Smooth muscle cell (in vitro differentiated cells): Measurements from ENCODE around the gene RAB23. TPM values are rescaled to one million over a fixed set of nuclear protein-coding genes. Genes with fewer than 3 reads are reported as not detected.

Source experiments
- DNase-seq: peaks from one replicate; lab custom pipeline; 2025; ENCODE audit not compliant: unreplicated experiment; lab: John Stamatoyannopoulos, UW
- H2AFZ ChIP-seq: fragments of 200-600 bp; sonication (generic); 2 replicates; pipeline ENCODE4 v1.6.0; 2016; ENCODE audit warnings: antibody characterized with exemption, low read depth, mild to moderate bottlenecking
- H3F3A ChIP-seq: fragments of 200-600 bp; sonication (generic); 2 replicates; pipeline ENCODE4 v1.6.0; 2017; ENCODE audit warnings: antibody characterized with exemption, low read depth
- H3K27ac ChIP-seq: fragments of 200-600 bp; sonication (generic); 2 replicates; pipeline ENCODE4 v1.5.1; 2016; ENCODE audit warnings: low read depth, mild to moderate bottlenecking
- H3K27me3 ChIP-seq: fragments of 200-600 bp; sonication (generic); 2 replicates; pipeline ENCODE4 v1.6.1; 2016; ENCODE audit warnings: low read depth, mild to moderate bottlenecking
- H3K36me3 ChIP-seq: fragments of 200-600 bp; sonication (generic); 2 replicates; pipeline ENCODE4 v1.5.1; 2016; ENCODE audit warnings: low read depth
- H3K4me1 ChIP-seq: fragments of 200-600 bp; sonication (generic); 2 replicates; pipeline ENCODE4 v1.5.1; 2016; ENCODE audit warnings: low read depth
- H3K4me2 ChIP-seq: fragments of 200-600 bp; sonication (generic); 2 replicates; pipeline ENCODE4 v1.6.0; 2016; ENCODE audit warnings: mild to moderate bottlenecking
- H3K4me3 ChIP-seq: fragments of 200-600 bp; sonication (generic); 2 replicates; pipeline ENCODE4 v1.5.1; 2016; ENCODE audit warnings: mild to moderate bottlenecking
- H3K79me2 ChIP-seq: fragments of 200-600 bp; sonication (generic); 2 replicates; pipeline ENCODE4 v1.6.0; 2016; ENCODE audit warnings: low read depth, mild to moderate bottlenecking
- H3K9ac ChIP-seq: fragments of 200-600 bp; sonication (generic); 2 replicates; pipeline ENCODE4 v1.6.0; 2016; ENCODE audit warnings: low read depth
- H3K9me3 ChIP-seq: fragments of 200-600 bp; sonication (generic); replicated peaks from 2 replicates; pipeline ENCODE4 v1.5.1; 2016; ENCODE audit warnings: low read depth
- H4K20me1 ChIP-seq: fragments of 200-600 bp; sonication (generic); 2 replicates; pipeline ENCODE4 v1.6.0; 2016; ENCODE audit warnings: low read depth
- CTCF ChIP-seq: fragments of 200-600 bp; sonication (generic); IDR thresholded peaks from 2 replicates; pipeline ENCODE4 v1.5.1; 2017; ENCODE audit warnings: borderline replicate concordance, mild to moderate bottlenecking, antibody characterized with exemption; ENCODE audit not compliant: insufficient read depth, poor library complexity, severe bottlenecking
- WGBS: methylation state at CpG from one replicate; pipeline ENCODE4 v1.1.7; 2016; ENCODE audit warnings: low lambda C conversion rate; 5-methylcytosine and 5-hydroxymethylcytosine counted together
- polyA plus RNA-seq: library from polyadenylated mRNA; unstranded; fragments of >200 nt; fragmentation: Nextera tagmentation; extraction: Ambion mirVana; gene quantifications from 2 replicates; pipeline ENCODE4 v1.2.1, GENCODE V29; 2016
- total RNA-seq: library from RNA; depleted of rRNA; stranded (reverse); fragments of >200 nt; gene quantifications from 2 replicates; pipeline ENCODE4 v1.2.3, GENCODE V29; 2014

Gene RAB23
- total and polyA plus RNA-seq, 2 experiments from 2014 or later = 51.4 to 95.3 TPM

GRCh38 chr6:57209030-57209429, 13.1 kb downstream of the RAB23 start:
- Histone ChIP-seq H3K36me3 (no peaks in the 10 kb centered on the region), H3K4me3 (no peak overlapping the region), H3K9me3 (no peaks in the 10 kb centered on the region), H2AFZ (no peak overlapping the region), H3K9ac (no peak overlapping the region), H3K4me1 (peaks cover 22% of the 10 kb centered on the region), H4K20me1 (peaks cover 67% of the 10 kb centered on the region), H3K4me2 (peak overlapping the region; percentile 38), H3F3A (peaks cover 21% of the 10 kb centered on the region), H3K27ac (peak overlapping the region; percentile 79), H3K79me2 (peaks cover 84% of the 10 kb centered on the region), H3K27me3 (no peaks in the 10 kb centered on the region)
- DNase-seq = no peak
- no peak for TF ChIP-seq CTCF

- Histone ChIP-seq H3K79me2 (peaks cover 84% of the 10 kb centered on the region), H4K20me1 (peaks cover 68% of the 10 kb centered on the region), H3K27ac (peak overlapping the region; percentile 79), H3K4me2 (peak overlapping the region; percentile 54), H3K9ac (no peak overlapping the region), H3K4me1 (peaks cover 22% of the 10 kb centered on the region), H2AFZ (no peak overlapping the region), H3K36me3 (no peaks in the 10 kb centered on the region), H3K4me3 (no peak overlapping the region), H3F3A (peaks cover 21% of the 10 kb centered on the region), H3K9me3 (no peaks in the 10 kb centered on the region), H3K27me3 (no peaks in the 10 kb centered on the region)
- DNase-seq = no peak
- WGBS = 19% methylated on average over 4 of the region's 4 CpGs
- TF ChIP-seq CTCF = no peak
Measured at GRCh38 chr6:57207872-57208271, 14.2 kb downstream of the RAB23 start.

- Histone ChIP-seq H3K4me2 (peak overlapping the region; percentile 54), H2AFZ (no peak overlapping the region), H4K20me1 (peaks cover 69% of the 10 kb centered on the region), H3K9ac (no peak overlapping the region), H3K36me3 (no peaks in the 10 kb centered on the region), H3K27ac (peak overlapping the region; percentile 79), H3K4me1 (peaks cover 25% of the 10 kb centered on the region), H3K9me3 (no peaks in the 10 kb centered on the region), H3K27me3 (no peaks in the 10 kb centered on the region), H3K79me2 (peaks cover 84% of the 10 kb centered on the region), H3F3A (peaks cover 21% of the 10 kb centered on the region), H3K4me3 (no peak overlapping the region)
- no peak for DNase-seq
- no peak for TF ChIP-seq CTCF
- 41% methylated on average over 2 of the region's 2 CpGs for WGBS
Measured at GRCh38 chr6:57207141-57207540, 15.0 kb downstream of the RAB23 start.

- H3K4me3 ChIP-seq = no peak overlapping the region
- no peaks in the 10 kb centered on the region for H3K36me3 ChIP-seq
- peak overlapping the region; percentile 79 for H3K27ac ChIP-seq
- no peak for DNase-seq
- H3K9ac ChIP-seq = no peak overlapping the region
- H4K20me1 ChIP-seq = peaks cover 74% of the 10 kb centered on the region
- no peaks in the 10 kb centered on the region for H3K27me3 ChIP-seq
- H3F3A ChIP-seq = peaks cover 28% of the 10 kb centered on the region
- H3K79me2 ChIP-seq = peaks cover 84% of the 10 kb centered on the region
- H3K4me2 ChIP-seq = peak overlapping the region; percentile 54
- 62% methylated on average over 7 of the region's 7 CpGs for WGBS
- TF ChIP-seq CTCF = no peak
- peaks cover 31% of the 10 kb centered on the region for H3K4me1 ChIP-seq
- no peaks in the 10 kb centered on the region for H3K9me3 ChIP-seq
- H2AFZ ChIP-seq = no peak overlapping the region
Measured at GRCh38 chr6:57205550-57206328, 16.4 kb downstream of the RAB23 start.
